ENCODE data around the gene TEX10.

DNA sequence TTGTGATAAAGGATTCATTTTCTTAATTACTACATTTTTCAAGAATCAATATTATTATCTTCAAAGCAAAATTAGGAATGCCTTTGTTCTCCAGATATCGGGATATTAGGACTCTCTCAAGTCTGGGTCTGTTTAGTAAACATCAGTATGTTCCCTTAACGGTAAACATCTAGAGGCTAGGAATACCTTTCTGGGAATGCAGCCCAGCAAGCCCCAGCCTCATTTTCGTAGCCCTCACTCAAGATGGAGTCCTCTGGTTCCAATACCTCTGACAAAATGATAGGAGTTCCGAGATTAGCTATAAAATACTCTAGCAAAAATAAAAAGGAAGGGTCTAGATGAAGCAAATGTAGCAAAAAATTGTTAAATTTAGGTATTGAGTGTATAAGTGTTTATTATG is 84.5 kb downstream of the TEX10 start:
- TF ChIP-seq, protein P1, sequence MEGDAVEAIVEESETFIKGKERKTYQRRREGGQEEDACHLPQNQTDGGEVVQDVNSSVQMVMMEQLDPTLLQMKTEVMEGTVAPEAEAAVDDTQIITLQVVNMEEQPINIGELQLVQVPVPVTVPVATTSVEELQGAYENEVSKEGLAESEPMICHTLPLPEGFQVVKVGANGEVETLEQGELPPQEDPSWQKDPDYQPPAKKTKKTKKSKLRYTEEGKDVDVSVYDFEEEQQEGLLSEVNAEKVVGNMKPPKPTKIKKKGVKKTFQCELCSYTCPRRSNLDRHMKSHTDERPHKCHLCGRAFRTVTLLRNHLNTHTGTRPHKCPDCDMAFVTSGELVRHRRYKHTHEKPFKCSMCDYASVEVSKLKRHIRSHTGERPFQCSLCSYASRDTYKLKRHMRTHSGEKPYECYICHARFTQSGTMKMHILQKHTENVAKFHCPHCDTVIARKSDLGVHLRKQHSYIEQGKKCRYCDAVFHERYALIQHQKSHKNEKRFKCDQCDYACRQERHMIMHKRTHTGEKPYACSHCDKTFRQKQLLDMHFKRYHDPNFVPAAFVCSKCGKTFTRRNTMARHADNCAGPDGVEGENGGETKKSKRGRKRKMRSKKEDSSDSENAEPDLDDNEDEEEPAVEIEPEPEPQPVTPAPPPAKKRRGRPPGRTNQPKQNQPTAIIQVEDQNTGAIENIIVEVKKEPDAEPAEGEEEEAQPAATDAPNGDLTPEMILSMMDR (IDR thresholded peaks at IDR 0.05) = no peak
- no peak for TF ChIP-seq EP300 (IDR thresholded peaks at IDR 0.05)
